K562 (cell line): ENCODE data around the gene IL4I1. TPM values are rescaled to one million over a fixed set of nuclear protein-coding genes. Genes with fewer than 3 reads are reported as not detected.
A peak's percentile ranks its signal among the peaks of the same experiment; 100 is the strongest.

ENCODE experiments used
- ATAC-seq: fragments of 200-7000 bp; cut with Tn5 transposase; 3 replicates; pipeline ENCODE4 v1.9.1; 2020; ENCODE audit warnings: moderate library complexity
- BruUV-seq: library from RNA; stranded (reverse); fragments of 400-500 nt; replicated peaks from 2 replicates; lab custom pipeline; 2021; lab: Mats Ljungman, UMichigan
- CTCF ChIA-PET: fragments of 300-600 bp; formaldehyde crosslinking; extraction: SDS; loops from one replicate; lab custom pipeline; 2021; ENCODE audit warnings: low intra/inter-chr PET ratio; lab: Yijun Ruan, JAX
- POLR2A ChIA-PET: fragments of 300-600, 350-650 bp; sonication (Branson Sonifier 250); formaldehyde crosslinking; extraction: SDS; loops from one replicate; lab custom pipeline; 2021; ENCODE audit warnings: antibody characterized with exemption, inconsistent platforms; lab: Yijun Ruan, JAX
- DNase-seq, 4 experiments: peaks; one replicate each; pipeline versions ENCODE4 v3.0.0 to v3.0.0-alpha.2; 2011 to 2018; ENCODE audit warnings: low spot score in 3 of 4, mixed read lengths in 3 of 4; ENCODE audit errors: extremely low read depth in 1 of 4
- FAIRE-seq: peaks from 2 replicates; lab custom pipeline; 2011; peaks lifted over from hg19 to GRCh38; lab: Jason Lieb, UNC
- H2AFZ ChIP-seq: 2 replicates; pipeline ENCODE4 v1.6.0; 2011; ENCODE audit warnings: low read depth, low read length, control low read depth, inconsistent platforms
- H3K27ac ChIP-seq: fragments of 200-600 bp; 3 replicates; pipeline ENCODE4 v1.8.0; 2011; ENCODE audit warnings: low read depth, mild to moderate bottlenecking, control low read depth, inconsistent platforms, low read length, moderate library complexity, mixed read lengths; ENCODE audit errors: extremely low read depth
- H3K27me3 ChIP-seq, 2 experiments: fragments of 300-600 bp in 1 of 2; 2 replicates in 1 of 2; 3 replicates in 1 of 2; pipeline versions ENCODE4 v1.6.0 to v1.8.0; 2011; ENCODE audit warnings: inconsistent platforms in 2 of 2, low read length in 2 of 2, mild to moderate bottlenecking in 1 of 2, mixed read lengths in 1 of 2, moderate library complexity in 1 of 2; ENCODE audit not compliant: control insufficient read depth in 2 of 2, insufficient read depth in 2 of 2
- H3K36me3 ChIP-seq: fragments of 300-600 bp; 3 replicates; pipeline ENCODE4 v1.8.0; 2011; ENCODE audit warnings: mild to moderate bottlenecking, low read length, inconsistent platforms; ENCODE audit not compliant: control insufficient read depth, insufficient read depth
- H3K4me1 ChIP-seq, 2 experiments: fragments of 200-600 bp in 1 of 2; replicated peaks in 1 of 2; 2 replicates in 1 of 2; 3 replicates in 1 of 2; pipeline versions ENCODE4 v1.5.1 to v1.8.0; 2011; ENCODE audit warnings: inconsistent platforms in 2 of 2, low read length in 2 of 2, mild to moderate bottlenecking in 1 of 2, mixed read lengths in 1 of 2, moderate library complexity in 1 of 2; ENCODE audit not compliant: control insufficient read depth in 2 of 2, insufficient read depth in 2 of 2
- H3K4me2 ChIP-seq: 2 replicates; pipeline ENCODE4 v1.6.1; 2011; ENCODE audit warnings: low read length, control low read depth, inconsistent platforms, mixed read lengths; ENCODE audit not compliant: insufficient read depth
- H3K4me3 ChIP-seq: fragments of 200-600 bp; sonication (generic), shearing (Covaris generic); 2 replicates; pipeline ENCODE4 v1.5.1; 2016; ENCODE audit warnings: control low read depth, inconsistent platforms
- H3K79me2 ChIP-seq: fragments of 200-600 bp; 3 replicates; pipeline ENCODE4 v1.8.0; 2011; ENCODE audit warnings: low read length, inconsistent platforms; ENCODE audit not compliant: control insufficient read depth, insufficient read depth
- H3K9ac ChIP-seq, 2 experiments: 2 replicates each; pipeline versions ENCODE4 v1.6.0 to v1.6.1; 2011; ENCODE audit warnings: low read depth in 2 of 2, low read length in 2 of 2, control low read depth in 1 of 2, inconsistent platforms in 1 of 2, mild to moderate bottlenecking in 1 of 2, mixed read lengths in 1 of 2; ENCODE audit not compliant: insufficient read depth in 1 of 2
- H3K9me1 ChIP-seq: one replicate; pipeline ENCODE4 v1.6.0; 2011; ENCODE audit warnings: inconsistent platforms, mild to moderate bottlenecking, low read length, moderate library complexity; ENCODE audit not compliant: control insufficient read depth, insufficient read depth
- H3K9me3 ChIP-seq: replicated peaks from 2 replicates; pipeline ENCODE4 v1.5.1; 2011; ENCODE audit warnings: low read depth, low read length, inconsistent platforms; ENCODE audit not compliant: control insufficient read depth, insufficient read depth
- H4K20me1 ChIP-seq: replicated peaks from 2 replicates; pipeline ENCODE4 v1.6.1; 2011; ENCODE audit warnings: low read length, inconsistent platforms, mixed read lengths; ENCODE audit not compliant: control insufficient read depth, insufficient read depth
- ILF3 ChIP-seq: fragments of 450-650 bp; IDR thresholded peaks from 2 replicates; pipeline ENCODE4 v1.6.1; 2018; ENCODE audit warnings: antibody characterized with exemption, mild to moderate bottlenecking, moderate library complexity, borderline replicate concordance
- POLR2A ChIP-seq: fragments of 450-650 bp; conservative IDR thresholded peaks from 2 replicates; pipeline ENCODE4 v1.6.1; 2016
- POLR2G ChIP-seq: fragments of 200-400 bp; formaldehyde crosslinking; IDR thresholded peaks from 2 replicates; pipeline ENCODE4 v1.6.1; 2017; ENCODE audit warnings: low read depth, mild to moderate bottlenecking, antibody characterized with exemption, low read length, moderate library complexity
- SUPT5H ChIP-seq: fragments of 450-650 bp; IDR thresholded peaks from 2 replicates; pipeline ENCODE4 v1.6.1; 2016
- ZNF224 ChIP-seq: sonication (generic); formaldehyde crosslinking; IDR thresholded peaks from 2 replicates; pipeline ENCODE4 v1.8.0; 2022; ENCODE audit warnings: mild to moderate bottlenecking, missing genetic modification reagents
- WGBS: fragments of 100-300 bp; shearing (Covaris generic); methylation state at CpG from one replicate; pipeline ENCODE4 v1.1.6; 2016; ENCODE audit warnings: low coverage, mixed read lengths; ENCODE audit not compliant: insufficient coverage; ENCODE audit errors: missing lambda C conversion rate; 5-methylcytosine and 5-hydroxymethylcytosine counted together
- in situ Hi-C: fragments of 300-500 bp; cut with MboI; formaldehyde crosslinking; loops from 4 replicates; pipeline ENCODE4 v1.15.0; 2018; ENCODE audit warnings: inconsistent platforms, mixed read lengths
- intact Hi-C: fragments of 100-400 bp; cut with micrococcal nuclease; formaldehyde crosslinking; loops from 2 replicates; pipeline ENCODE4 v1.14.2; 2022
- polyA plus RNA-seq, 8 experiments: library from polyadenylated mRNA; depleted of rRNA in 4 of 8; stranded (reverse) in 5 of 8; unstranded in 3 of 8; fragments of >200 nt; fragmentation: Nextera tagmentation in 2 of 8; fragmentation: Illumina TruSeq in 1 of 8; extraction: Ambion mirVana in 2 of 8; extraction: Trizol in 1 of 8; gene quantifications; 2 replicates each; pipeline versions ENCODE4 v1.2.1 to v1.2.3, GENCODE V29; 2011 to 2014; ENCODE audit warnings: inconsistent platforms in 1 of 8, missing spikeins in 1 of 8
- total RNA-seq, 7 experiments: library from RNA; depleted of rRNA in 6 of 7; stranded (reverse); fragments of >200 nt in 6 of 7; fragmentation: Illumina TruSeq in 2 of 7; extraction: Trizol in 2 of 7; gene quantifications; 2 replicates each; pipeline versions ENCODE4 v1.2.1 to v1.2.3, GENCODE V29; 2011 to 2021; ENCODE audit warnings: low replicate concordance in 1 of 7
- TF ChIP-seq, protein P1 (sequence below): sonication (generic); formaldehyde crosslinking; IDR thresholded peaks from 2 replicates; pipeline ENCODE4 v1.8.1; 2023; ENCODE audit warnings: missing genetic modification reagents, mild to moderate bottlenecking, borderline replicate concordance

IL4I1 gene
- total and polyA plus RNA-seq, 9 of the 15 experiments (the other 6 are each of a cell fraction or from before 2014, with no cell fraction given): 0.06 to 0.95 (median 0.43) TPM; not detected in 2

DNA sequence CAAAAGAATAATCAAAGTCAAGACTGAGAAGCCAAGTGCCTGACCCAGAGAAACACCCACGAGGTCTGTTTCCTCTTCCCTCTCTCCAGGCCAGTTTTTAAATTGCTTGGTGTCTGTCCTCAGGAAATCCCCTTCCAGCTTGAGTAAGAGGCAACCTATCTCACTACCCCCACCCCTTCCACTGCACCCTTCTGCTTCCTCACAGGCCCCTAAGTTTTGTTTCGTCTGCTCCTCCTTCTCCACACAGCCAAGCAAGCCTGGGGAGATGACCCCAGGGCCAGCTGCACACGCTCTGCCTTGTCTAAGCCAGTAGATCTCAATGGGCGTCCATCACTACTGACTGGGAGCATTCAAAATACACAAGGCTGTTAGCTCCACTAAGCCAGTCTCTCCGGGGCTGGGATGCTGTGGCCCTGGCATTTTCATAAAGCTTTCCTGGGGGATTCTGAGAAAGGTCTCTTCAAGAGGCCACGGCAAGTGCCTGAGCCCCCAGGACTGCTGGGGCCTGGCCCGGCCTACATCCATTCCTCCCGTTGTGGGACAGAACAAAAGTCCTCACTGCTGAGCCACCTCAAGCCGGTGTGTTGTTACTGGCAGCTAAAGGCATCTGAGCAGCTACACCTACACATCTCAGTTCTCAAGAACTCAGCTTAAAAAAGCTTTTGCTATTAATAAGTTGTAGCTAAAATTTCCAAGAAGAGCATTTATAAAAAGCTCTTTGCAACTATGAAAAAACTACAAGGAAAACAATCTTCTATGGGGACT is 14.9 kb upstream of the IL4I1 start:
- ATAC-seq (no peak), FAIRE-seq (no peak), DNase-seq (no peak)
- Histone ChIP-seq H4K20me1 (peaks cover 44% of the 10 kb centered on the region), H3K9me3 (no peaks in the 10 kb centered on the region), H2AFZ (no peak overlapping the region), H3K36me3 (peaks cover 94% of the 10 kb centered on the region; the same call in 2 of the 3 replicates), H3K4me3 (no peak overlapping the region), H3K27ac (no peak overlapping the region), H3K27me3 (no peaks in the 10 kb centered on the region), H3K79me2 (peaks cover 56% of the 10 kb centered on the region), H3K9ac (peak overlapping the region in 1 of 2 experiments; percentile 42; a peak in 1 of 4 replicates), H3K4me1 (peaks cover 0 to 23% of the 10 kb centered on the region in 2 experiments; a peak in 2 of 5 replicates), H3K9me1 (no peaks in the 10 kb centered on the region), H3K4me2 (no peak overlapping the region)
- intact Hi-C loops (no loop called here), in situ Hi-C loops (no loop called here)
- peak; percentile 46; the same call in 1 of the 2 replicates for TF ChIP-seq POLR2A
- peak; percentile 23; the same call in 1 of the 2 replicates for TF ChIP-seq POLR2G
- peak; percentile 52; the same call in 1 of the 2 replicates for TF ChIP-seq SUPT5H
- no peak for TF ChIP-seq ILF3
- POLR2A ChIA-PET: interaction anchor here (0.5 to 13.2 kb wide), 7 partner anchors 9 to 417 kb away, joined by 3 to 105 read pairs (median 5); partner anchors contain the start of genes ATF5 and NUP62
- 86% methylated on average over 7 of the region's 9 CpGs for WGBS
- CTCF ChIA-PET: no interaction called here
- BruUV-seq: no TSS peak

DNA sequence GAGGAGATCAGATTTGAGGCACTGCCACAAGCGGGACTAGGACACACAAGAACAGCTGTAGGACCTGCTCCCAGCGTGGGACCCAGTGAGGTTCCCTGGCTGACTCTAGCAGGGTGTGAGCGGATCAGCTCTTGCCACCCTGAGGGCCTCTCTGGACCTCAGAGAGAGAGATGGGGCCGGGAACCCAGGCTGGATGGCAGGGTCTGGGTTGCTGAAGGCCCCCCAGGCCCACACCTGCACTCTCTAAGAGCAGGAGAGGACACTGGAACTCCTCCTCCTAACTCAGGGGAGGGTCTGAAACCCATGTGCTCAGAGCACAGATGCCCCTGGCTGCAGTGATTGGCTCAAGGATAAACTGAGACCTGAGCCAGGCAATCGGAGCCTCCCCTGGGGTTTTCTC is 13.5 kb upstream of the IL4I1 start:
- H3K4me2 ChIP-seq: no peak overlapping the region
- no peak overlapping the region for H3K27ac ChIP-seq
- peaks cover 86% of the 10 kb centered on the region; the same call in 2 of the 3 replicates for H3K36me3 ChIP-seq
- no peaks in the 10 kb centered on the region for H3K9me1 ChIP-seq
- 90% methylated on average over 5 of the region's 5 CpGs for WGBS
- DNase-seq (no peak), FAIRE-seq (no peak), ATAC-seq (no peak)
- TF ChIP-seq ZNF224 (CRISPR knock-in tag): no peak
- 0 out of 2 replicates have a peak, but pooled peaks have one; percentile 38 for TF ChIP-seq POLR2A
- TF ChIP-seq, protein P1, sequence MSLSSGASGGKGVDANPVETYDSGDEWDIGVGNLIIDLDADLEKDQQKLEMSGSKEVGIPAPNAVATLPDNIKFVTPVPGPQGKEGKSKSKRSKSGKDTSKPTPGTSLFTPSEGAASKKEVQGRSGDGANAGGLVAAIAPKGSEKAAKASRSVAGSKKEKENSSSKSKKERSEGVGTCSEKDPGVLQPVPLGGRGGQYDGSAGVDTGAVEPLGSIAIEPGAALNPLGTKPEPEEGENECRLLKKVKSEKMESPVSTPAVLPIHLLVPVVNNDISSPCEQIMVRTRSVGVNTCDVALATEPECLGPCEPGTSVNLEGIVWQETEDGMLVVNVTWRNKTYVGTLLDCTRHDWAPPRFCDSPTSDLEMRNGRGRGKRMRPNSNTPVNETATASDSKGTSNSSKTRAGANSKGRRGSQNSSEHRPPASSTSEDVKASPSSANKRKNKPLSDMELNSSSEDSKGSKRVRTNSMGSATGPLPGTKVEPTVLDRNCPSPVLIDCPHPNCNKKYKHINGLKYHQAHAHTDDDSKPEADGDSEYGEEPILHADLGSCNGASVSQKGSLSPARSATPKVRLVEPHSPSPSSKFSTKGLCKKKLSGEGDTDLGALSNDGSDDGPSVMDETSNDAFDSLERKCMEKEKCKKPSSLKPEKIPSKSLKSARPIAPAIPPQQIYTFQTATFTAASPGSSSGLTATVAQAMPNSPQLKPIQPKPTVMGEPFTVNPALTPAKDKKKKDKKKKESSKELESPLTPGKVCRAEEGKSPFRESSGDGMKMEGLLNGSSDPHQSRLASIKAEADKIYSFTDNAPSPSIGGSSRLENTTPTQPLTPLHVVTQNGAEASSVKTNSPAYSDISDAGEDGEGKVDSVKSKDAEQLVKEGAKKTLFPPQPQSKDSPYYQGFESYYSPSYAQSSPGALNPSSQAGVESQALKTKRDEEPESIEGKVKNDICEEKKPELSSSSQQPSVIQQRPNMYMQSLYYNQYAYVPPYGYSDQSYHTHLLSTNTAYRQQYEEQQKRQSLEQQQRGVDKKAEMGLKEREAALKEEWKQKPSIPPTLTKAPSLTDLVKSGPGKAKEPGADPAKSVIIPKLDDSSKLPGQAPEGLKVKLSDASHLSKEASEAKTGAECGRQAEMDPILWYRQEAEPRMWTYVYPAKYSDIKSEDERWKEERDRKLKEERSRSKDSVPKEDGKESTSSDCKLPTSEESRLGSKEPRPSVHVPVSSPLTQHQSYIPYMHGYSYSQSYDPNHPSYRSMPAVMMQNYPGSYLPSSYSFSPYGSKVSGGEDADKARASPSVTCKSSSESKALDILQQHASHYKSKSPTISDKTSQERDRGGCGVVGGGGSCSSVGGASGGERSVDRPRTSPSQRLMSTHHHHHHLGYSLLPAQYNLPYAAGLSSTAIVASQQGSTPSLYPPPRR (CRISPR knock-in tag): no peak
- no peak overlapping the region for H3K4me3 ChIP-seq
- no peaks in the 10 kb centered on the region for H3K9me3 ChIP-seq
- H2AFZ ChIP-seq: no peak overlapping the region
- peak overlapping the region in 1 of 2 experiments; percentile 14; a peak in 1 of 4 replicates for H3K9ac ChIP-seq
- peaks cover 47% of the 10 kb centered on the region for H3K79me2 ChIP-seq
- H3K4me1 ChIP-seq: peaks cover 0 to 23% of the 10 kb centered on the region in 2 experiments; a peak in 2 of 5 replicates
- H3K27me3 ChIP-seq: no peaks in the 10 kb centered on the region
- intact Hi-C loops (no loop called here), in situ Hi-C loops (no loop called here)
- peaks cover 35% of the 10 kb centered on the region for H4K20me1 ChIP-seq
- ChIA-PET POLR2A (interaction anchor here (0.6 to 13.2 kb wide), 5 partner anchors 10 to 26 kb away, joined by 3 to 105 read pairs (median 6); partner anchors contain the start of genes ATF5 and NUP62), CTCF (no interaction called here)
- BruUV-seq: no TSS peak
